Nephron progenitor cell (in vitro differentiated cells): ENCODE data around the gene RNF224.
"Not testable (repeated sequence)": the region's sequence is repeated elsewhere in the genome, so short reads cannot be mapped to it uniquely, and the experiment has no call there.

Source experiments
- DNase-seq: peaks from one replicate; pipeline ENCODE4 v3.0.0; 2021
- H3K27ac Mint-ChIP-seq: 2 replicates; pipeline ENCODE4 v1.8.0; 2021; ENCODE audit warnings: mild to moderate bottlenecking, moderate library complexity, mixed read lengths
- H3K27me3 Mint-ChIP-seq: 2 replicates; pipeline ENCODE4 v1.8.0; 2021; ENCODE audit warnings: mild to moderate bottlenecking, low read depth, mixed read lengths; ENCODE audit not compliant: poor library complexity
- H3K36me3 Mint-ChIP-seq: 2 replicates; pipeline ENCODE4 v1.8.0; 2021; ENCODE audit warnings: low read depth, mixed read lengths
- H3K4me1 Mint-ChIP-seq: 2 replicates; pipeline ENCODE4 v1.8.0; 2021; ENCODE audit warnings: mixed read lengths
- H3K4me3 Mint-ChIP-seq: 2 replicates; pipeline ENCODE4 v1.8.0; 2021; ENCODE audit warnings: mild to moderate bottlenecking, moderate library complexity, mixed read lengths
- H3K9me3 Mint-ChIP-seq: 2 replicates; pipeline ENCODE4 v1.8.0; 2021; ENCODE audit warnings: mild to moderate bottlenecking, moderate library complexity, mixed read lengths
- TF ChIP-seq, protein P1 (sequence below): fragments of 200-600 bp; sonication (generic); IDR thresholded peaks from 2 replicates; pipeline ENCODE4 v1.5.0; 2021; ENCODE audit warnings: antibody characterized with exemption

Gene RNF224

DNA sequence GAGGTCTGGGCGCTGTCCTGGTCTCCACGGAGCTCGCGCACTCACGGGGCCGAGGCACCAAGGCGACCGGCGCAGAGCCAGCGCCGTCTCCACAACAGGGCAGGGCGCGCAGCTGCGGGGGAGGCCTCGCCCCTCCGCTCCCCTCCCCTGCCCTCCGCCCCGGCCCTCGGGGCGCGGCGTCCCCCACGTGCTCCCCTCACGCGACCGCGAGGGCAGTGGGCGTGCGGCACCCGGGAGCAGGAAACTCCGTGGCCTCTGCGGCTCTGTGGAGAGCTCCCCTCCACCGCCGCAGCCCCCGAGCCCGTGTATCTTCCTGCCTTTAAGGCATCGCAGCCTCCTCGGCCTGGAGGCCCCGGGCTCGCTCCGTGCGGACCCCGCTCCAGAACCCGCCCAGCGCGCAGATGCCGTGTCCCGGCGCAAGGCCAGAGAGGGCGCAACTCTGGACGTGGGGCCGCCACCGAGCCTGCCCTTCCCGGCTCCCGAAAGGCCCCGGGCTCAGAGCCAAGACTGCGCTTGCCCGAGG is 13.1 kb downstream of the RNF224 start:
- TF ChIP-seq, protein P1, sequence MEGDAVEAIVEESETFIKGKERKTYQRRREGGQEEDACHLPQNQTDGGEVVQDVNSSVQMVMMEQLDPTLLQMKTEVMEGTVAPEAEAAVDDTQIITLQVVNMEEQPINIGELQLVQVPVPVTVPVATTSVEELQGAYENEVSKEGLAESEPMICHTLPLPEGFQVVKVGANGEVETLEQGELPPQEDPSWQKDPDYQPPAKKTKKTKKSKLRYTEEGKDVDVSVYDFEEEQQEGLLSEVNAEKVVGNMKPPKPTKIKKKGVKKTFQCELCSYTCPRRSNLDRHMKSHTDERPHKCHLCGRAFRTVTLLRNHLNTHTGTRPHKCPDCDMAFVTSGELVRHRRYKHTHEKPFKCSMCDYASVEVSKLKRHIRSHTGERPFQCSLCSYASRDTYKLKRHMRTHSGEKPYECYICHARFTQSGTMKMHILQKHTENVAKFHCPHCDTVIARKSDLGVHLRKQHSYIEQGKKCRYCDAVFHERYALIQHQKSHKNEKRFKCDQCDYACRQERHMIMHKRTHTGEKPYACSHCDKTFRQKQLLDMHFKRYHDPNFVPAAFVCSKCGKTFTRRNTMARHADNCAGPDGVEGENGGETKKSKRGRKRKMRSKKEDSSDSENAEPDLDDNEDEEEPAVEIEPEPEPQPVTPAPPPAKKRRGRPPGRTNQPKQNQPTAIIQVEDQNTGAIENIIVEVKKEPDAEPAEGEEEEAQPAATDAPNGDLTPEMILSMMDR, result no peak
- Mint-ChIP-seq H3K36me3 (peaks cover 15% of the 10 kb centered on the region), H3K27ac (no peak overlapping the region), H3K4me3 (peak overlapping the region; percentile 81), H3K9me3 (no peaks in the 10 kb centered on the region), H3K4me1 (peaks cover 53% of the 10 kb centered on the region), H3K27me3 (no peaks in the 10 kb centered on the region)
- DNase-seq, result peak; percentile 65

DNA sequence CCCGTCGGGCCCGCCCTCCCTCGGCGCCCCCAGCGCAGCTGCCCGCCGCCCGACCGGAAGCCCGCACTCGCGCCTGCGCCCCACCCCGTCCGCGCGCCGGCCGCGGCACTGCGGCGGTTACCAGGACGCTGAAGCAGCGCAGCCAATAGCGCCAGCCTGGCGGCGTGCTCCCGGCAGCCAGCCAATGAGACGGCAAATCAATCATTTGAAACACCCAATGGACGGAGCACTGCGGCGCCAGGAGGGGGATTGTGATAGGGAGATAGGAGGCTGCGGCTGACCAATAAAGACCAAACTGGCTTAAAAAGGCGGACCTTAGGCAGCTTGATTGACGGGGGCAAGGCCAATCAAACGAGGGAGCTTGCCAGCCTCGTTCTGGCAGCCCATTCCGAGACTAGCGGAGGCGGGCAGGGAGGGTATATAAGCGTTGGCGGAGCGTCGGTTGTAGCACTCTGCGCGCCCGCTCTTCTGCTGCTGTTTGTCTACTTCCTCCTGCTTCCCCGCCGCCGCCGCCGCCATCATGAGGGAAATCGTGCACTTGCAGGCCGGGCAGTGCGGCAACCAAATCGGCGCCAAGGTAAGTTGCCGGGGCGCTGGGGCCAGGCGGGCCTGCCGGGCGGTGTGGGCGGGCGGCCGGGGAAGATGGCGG is 13.7 kb downstream of the RNF224 start, which contains the start of gene TUBB4B:
TSS of gene TUBB4B (plus strand) at position 447 of the 649 bp plus-strand sequence. CDS start at position 521, 74 bp downstream.
- Mint-ChIP-seq H3K27ac (peak within 1 kb of the TSS; percentile 93), H3K36me3 (peaks cover 15% of the 10 kb centered on the region)

DNA sequence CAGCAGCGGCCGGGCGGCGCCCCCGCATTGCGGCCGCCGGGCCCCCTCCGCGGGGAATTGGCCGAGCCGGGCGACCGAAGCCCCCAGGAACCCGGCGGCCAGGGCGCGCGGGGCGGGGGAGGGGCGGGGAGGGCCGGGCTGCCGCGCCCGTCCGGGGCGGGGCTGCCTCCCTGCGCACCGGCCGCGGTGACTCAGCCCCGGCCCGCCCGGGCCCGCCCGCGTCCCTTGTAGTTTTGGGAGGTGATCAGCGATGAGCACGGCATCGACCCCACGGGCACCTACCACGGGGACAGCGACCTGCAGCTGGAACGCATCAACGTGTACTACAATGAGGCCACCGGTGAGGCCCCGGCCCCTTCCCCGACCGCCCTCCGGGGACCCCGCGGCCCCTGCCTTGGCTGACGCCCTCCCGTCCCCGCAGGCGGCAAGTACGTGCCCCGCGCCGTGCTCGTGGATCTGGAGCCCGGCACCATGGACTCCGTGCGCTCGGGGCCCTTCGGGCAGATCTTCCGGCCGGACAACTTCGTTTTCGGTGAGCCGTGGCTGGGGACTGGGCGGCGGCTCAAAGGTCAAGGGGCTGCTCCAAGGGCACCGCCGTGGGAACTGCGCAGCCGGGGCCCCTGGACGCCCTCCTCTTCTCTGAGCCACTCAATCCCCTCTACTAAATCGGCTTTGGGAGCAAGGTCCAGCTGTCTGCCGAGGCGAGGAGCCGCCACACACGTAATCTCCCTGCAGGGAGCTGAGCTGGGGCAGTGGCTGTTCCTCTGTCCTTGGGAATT is 14.4 kb downstream of the RNF224 start:
- peaks cover 15% of the 10 kb centered on the region for H3K36me3 Mint-ChIP-seq
- peaks cover 3% of the 10 kb centered on the region for H3K27me3 Mint-ChIP-seq
- DNase-seq, result no peak
- TF ChIP-seq, protein P1, result no peak
- no peaks in the 10 kb centered on the region for H3K9me3 Mint-ChIP-seq
- peaks cover 56% of the 10 kb centered on the region for H3K4me1 Mint-ChIP-seq
- no peak overlapping the region for H3K27ac Mint-ChIP-seq
- peak overlapping the region; percentile 89 for H3K4me3 Mint-ChIP-seq

More for the DNA sequence above, 13.7 kb downstream of the RNF224 start, which contains the start of gene TUBB4B:
- Mint-ChIP-seq H3K4me3 (peak within 1 kb of the TSS; percentile 89), H3K4me1 (peaks cover 53% of the 10 kb centered on the region), H3K9me3 (no peaks in the 10 kb centered on the region), H3K27me3 (peaks cover 3% of the 10 kb centered on the region)
- TF ChIP-seq, protein P1, result no peak
- peak; percentile 97 for DNase-seq

DNA sequence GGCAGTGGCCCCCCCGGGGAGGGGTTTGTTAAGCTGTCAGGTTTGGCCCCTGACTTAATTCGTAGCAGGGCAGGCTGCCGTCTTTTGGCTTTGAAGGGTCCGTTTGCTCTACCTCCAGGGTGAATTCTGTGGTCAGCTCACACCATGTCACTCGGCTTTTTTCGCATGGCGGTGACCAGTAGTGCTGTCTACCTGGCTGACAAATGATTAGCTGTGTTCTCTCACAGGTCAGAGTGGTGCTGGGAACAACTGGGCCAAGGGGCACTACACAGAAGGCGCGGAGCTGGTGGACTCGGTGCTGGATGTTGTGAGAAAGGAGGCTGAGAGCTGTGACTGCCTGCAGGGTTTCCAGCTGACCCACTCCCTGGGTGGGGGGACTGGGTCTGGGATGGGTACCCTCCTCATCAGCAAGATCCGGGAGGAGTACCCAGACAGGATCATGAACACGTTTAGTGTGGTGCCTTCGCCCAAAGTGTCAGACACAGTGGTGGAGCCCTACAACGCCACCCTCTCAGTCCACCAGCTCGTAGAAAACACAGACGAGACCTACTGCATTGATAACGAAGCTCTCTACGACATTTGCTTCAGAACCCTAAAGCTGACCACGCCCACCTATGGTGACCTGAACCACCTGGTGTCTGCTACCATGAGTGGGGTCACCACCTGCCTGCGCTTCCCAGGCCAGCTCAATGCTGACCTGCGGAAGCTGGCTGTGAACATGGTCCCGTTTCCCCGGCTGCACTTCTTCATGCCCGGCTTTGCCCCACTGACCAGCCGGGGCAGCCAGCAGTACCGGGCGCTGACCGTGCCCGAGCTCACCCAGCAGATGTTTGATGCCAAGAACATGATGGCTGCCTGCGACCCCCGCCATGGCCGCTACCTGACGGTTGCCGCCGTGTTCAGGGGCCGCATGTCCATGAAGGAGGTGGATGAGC is 15.2 kb downstream of the RNF224 start:
- DNase-seq, result no peak
- Mint-ChIP-seq H3K4me3 (peak overlapping the region; percentile 89), H3K4me1 (peaks cover 60% of the 10 kb centered on the region), H3K27me3 (peaks cover 8% of the 10 kb centered on the region), H3K36me3 (peaks cover 15% of the 10 kb centered on the region), H3K27ac (peak overlapping the region; percentile 51), H3K9me3 (no peaks in the 10 kb centered on the region)
- TF ChIP-seq, protein P1, result no peak

DNA sequence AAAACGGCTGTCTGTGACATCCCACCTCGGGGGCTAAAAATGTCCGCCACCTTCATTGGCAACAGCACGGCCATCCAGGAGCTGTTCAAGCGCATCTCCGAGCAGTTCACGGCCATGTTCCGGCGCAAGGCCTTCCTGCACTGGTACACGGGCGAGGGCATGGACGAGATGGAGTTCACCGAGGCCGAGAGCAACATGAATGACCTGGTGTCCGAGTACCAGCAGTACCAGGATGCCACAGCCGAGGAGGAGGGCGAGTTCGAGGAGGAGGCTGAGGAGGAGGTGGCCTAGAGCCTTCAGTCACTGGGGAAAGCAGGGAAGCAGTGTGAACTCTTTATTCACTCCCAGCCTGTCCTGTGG is 15.9 kb downstream of the RNF224 start:
- DNase-seq, H3K9me3 Mint-ChIP-seq: not testable (repeated sequence)
- Mint-ChIP-seq H3K27ac (peak overlapping the region; percentile 36), H3K4me1 (peaks cover 59% of the 10 kb centered on the region), H3K27me3 (peaks cover 10% of the 10 kb centered on the region), H3K36me3 (peaks cover 15% of the 10 kb centered on the region), H3K4me3 (peak overlapping the region; percentile 89)
